DMS53 treated with DMSO at 0.1 percent for 48 hours (cell line): ENCODE data around the gene HS3ST2.
"Not testable (repeated sequence)": the region's sequence is repeated elsewhere in the genome, so short reads cannot be mapped to it uniquely, and the experiment has no call there.

ENCODE experiments used
- DNase-seq: peaks from one replicate; lab custom pipeline; 2025; ENCODE audit not compliant: unreplicated experiment; lab: John Stamatoyannopoulos, UW

The HS3ST2 gene

GRCh38 chr16:22813223-22813947 is 577 bp upstream of the HS3ST2 start:
- DNase-seq: peak; percentile 31

DNA sequence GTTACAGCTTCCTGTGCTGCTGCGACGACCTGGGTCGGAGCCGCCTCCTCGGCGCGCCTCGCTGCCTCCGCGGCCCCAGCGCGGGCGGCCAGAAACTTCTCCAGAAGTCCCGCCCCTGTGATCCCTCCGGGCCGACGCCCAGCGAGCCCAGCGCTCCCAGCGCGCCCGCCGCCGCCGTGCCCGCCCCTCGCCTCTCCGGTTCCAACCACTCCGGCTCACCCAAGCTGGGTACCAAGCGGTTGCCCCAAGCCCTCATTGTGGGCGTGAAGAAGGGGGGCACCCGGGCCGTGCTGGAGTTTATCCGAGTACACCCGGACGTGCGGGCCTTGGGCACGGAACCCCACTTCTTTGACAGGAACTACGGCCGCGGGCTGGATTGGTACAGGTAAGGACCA is 746 bp downstream of the HS3ST2 start:
- DNase-seq: peak; percentile 7

- no peak for DNase-seq
Observed at GRCh38 chr16:22815863-22816262, 1.9 kb downstream of the HS3ST2 start.

DNA sequence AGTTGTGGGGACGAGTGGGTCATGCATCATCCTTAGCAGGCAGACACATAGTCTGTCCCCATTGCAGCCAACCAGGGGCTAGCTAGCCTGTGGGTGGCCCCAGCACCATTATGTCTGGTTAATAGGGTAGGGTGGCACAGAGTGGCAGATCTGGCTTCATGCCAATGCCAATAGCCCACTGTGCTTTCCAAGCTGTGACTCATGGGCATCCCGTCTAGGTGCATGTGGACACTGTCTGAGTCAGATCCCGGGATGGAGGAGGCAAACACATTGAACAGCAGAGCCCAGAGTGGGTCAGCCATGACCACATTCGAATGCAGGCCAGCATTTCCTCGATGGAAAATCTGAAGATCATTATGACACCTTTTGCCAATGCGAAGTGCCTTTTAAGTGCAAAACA is 2.5 kb downstream of the HS3ST2 start:
- DNase-seq: peak; percentile 29

GRCh38 chr16:22818736-22819135 is 4.8 kb downstream of the HS3ST2 start:
- DNase-seq: not testable (repeated sequence)

DNA sequence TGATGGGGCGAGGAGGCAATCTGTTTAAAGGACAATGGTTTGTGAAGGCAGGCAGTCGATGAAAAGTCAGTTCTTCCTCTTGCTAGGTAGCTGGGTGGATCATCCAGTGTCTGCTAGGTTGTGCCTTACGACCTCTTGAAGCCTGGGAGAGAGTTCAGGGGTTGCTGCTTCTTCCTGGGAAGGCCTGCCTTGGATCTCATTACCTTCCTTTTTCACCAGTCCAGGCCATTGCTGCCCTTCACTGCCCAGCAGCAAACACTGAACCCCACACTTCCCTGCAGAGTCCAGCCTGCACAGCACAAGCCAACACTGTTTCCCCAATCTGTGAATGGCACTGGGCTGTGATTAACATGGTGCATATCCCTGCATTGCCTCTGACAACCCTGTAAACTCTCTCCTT is 24.7 kb downstream of the HS3ST2 start:
- no peak for DNase-seq

DNA sequence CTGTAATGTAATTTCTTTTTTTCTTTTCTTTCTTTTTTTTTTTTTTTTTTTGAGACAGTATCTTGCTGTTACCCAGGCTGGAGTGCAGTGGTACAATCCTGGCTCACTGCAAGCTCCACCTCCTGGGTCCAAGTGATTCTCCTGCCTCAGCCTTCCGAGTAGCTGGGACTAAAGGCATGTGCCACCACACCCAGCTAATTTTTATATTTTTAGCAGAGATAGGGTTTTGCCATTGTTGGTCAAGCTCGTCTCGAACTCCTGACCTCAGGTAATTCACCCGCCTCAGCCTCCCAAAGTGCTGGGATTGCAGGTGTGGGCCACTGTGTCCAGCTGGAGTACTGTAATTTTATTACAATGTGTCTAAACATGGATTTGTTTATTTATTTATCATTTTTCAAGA is 28.1 kb downstream of the HS3ST2 start:
- DNase-seq: not testable (repeated sequence)

DNA sequence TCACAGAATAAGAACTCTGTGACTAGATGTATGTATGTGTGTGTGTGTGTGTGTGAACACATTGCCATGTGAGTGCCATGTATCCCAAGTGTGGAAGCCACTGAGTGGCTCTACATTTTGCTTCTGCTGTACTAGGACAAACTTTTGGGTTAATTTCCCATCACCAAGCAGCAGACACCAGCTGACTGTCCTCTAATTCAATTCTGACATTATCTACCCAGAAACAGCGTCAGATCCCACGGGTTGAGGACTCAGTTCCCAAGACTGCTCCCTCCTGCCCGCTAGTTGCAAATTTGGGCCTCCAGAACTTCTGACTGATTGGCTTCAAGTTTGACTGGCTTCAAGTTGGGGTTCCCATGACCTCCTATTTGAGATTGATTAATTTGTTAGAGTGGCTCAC is 29.2 kb downstream of the HS3ST2 start:
- DNase-seq: no peak

DNA sequence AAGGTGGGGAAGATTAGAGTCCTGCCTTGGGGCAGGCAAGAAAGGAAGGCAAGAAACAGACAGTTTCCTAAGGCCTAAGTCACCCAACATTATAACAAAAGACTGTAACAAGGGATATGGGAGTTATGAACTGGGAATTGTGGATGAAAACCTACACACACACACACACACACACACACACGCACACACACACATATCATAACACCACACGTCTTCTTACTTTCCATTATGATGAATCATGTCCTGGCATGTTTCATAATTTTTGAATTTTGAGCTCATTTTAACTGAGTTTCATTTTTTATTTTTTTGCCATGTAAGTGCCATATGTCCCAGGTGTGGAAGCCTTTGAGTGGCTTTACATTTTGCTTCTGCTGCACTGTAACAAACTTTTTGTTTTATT is 29.9 kb downstream of the HS3ST2 start:
- no peak for DNase-seq

DNA sequence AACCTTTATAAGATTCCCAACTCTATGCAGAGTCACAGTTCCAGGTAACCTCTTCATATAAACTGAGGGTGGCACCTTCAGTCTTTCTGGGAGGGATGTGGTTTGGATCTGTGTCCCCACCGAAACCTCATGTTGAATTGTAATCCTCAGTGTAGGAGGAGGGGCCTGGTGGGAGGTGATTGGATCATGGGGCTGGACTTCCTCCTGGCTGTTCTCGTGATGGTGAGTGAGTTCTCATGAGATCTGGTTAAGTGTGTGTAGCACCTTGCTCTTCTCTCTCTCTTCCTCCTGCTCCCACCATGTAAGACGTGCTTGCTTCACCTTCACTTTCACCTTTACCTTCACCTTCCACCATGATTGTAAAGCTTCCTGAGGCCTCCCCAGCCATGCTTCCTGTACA is 30.5 kb downstream of the HS3ST2 start:
- DNase-seq: no peak

DNA sequence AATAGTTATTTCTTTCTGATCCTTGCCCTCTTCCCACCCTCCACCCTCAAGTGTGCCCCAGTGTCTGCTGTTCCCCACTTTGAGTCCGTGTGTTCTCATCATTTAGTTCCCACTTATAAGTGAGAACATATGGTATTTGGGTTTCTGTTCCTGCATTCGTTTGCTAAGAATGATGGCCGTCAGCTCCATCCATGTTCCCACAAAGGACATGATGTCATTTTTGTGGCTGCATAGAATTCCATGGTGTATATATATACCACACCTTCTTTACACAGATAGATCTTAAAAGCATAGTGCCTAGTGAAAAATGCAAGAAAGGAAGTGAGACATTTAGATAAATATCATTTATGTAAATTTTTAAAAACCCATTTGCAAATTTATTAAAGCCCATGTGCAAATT is 33.1 kb downstream of the HS3ST2 start:
- DNase-seq: no peak

- no peak for DNase-seq
Observed at GRCh38 chr16:22847690-22848089, 33.7 kb downstream of the HS3ST2 start.

- no peak for DNase-seq
Observed at GRCh38 chr16:22848451-22848850, 34.5 kb downstream of the HS3ST2 start.

DNA sequence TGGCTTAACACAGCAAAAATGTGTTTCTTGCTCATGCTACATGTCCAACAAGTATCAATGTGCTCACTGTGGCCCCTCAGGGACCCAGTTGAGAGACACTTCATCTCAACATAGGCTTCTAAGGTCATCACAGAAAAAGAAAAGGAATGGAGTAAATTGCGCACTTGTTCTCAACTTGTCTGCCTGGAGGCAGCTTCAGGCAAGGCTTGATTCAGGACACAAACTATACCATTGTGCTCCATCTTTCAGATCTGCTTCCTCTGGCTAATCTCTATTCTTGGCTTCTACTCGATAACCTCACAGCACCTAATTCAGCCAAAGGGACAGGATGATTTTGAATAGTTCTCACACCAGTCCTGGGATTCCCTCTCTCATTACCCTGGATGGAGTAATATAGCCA is 35.6 kb downstream of the HS3ST2 start:
- DNase-seq: no peak

- DNase-seq: no peak
Observed at GRCh38 chr16:22855231-22855630, 41.3 kb downstream of the HS3ST2 start.

DNA sequence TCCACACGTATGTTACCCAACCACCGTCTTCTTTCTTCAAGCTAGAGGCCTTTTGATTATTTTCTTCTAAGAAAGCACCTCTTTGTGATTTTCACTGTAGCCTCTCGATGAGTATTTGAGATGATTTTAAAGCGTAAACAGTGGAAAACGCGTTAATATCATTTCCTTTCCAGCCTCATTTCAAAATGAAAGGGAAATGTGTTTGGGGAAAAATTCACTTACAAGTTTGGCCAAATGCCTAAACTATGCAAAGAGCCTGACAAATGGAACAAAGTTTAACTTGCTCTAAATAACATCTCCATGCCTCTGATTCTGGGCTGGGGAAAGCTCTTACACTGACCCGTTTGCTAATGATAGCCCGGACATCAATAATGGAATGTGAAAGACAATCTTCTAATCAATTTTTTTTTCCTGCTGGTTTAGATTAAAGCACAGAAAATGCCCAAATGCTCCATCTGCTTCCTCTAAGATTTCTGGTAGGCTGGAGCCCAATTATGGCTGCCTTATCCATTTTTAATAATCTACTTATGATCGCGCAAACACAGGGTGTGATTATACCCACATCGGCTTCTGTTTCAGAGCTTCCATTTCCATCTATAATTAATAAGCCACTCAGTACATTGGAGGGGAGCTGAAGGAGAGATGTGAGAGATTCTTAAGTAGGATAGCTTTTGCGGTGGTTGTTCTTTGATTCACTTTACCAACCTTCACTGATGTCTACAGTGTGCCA is 43.5 kb downstream of the HS3ST2 start:
- DNase-seq: no peak

DNA sequence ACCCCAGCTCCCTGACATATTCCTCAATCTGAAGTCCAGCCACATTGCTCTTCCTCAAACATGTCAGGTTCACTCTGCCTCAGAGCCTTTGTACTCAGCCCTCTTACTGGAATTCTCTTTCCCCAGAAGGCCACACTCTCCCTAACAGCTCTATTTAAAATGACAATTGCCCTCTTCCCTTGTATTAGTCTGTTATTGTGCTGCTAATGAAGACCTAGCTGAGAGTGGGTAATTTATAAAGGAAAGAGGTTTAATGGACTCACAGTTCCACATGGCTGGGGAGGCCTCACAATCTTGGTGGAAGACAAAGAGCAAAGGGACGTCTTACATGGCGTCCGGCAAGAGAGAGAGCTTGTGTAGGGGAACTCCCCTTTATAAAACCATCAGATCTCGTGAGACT is 46.0 kb downstream of the HS3ST2 start:
- no peak for DNase-seq

DNA sequence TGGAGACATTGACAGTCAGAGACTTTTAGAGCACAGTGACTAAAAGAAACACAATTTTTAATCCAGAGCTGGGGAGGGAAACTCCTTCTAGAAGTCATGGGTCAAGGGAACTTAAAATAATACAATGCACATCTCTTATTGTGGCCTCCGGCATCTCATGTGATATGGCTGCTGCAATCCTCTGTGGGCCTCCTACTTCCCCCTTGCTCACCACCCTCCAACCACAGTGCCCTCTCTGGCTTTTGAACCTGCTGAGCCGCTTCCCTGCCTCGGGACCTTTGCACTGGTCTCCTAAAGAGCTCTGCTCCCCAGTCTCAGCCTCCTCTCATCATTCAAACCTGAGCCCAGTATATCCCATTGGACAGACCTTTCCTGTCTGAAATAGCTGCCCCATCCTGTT is 47.6 kb downstream of the HS3ST2 start:
- DNase-seq: no peak

DNA sequence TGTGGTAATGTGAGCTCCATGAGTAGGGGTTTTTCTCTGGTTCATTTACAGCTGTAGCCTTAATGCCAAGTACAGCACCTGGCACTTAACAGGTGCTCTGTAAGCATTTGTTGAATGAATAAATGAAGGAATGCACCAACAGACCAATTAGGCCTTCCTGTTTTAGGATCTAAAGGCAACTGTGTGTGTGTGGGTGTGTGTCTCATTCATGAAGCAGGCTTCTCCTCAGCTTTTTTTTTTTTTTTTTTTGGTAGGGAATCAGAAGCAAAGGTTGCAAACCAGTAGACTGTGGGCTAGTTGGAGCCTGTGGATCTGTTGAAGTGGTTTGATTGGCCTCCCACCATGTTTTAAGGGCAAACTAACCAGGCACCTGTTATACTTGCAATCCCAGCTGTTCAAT is 48.1 kb downstream of the HS3ST2 start:
- DNase-seq: no peak

DNA sequence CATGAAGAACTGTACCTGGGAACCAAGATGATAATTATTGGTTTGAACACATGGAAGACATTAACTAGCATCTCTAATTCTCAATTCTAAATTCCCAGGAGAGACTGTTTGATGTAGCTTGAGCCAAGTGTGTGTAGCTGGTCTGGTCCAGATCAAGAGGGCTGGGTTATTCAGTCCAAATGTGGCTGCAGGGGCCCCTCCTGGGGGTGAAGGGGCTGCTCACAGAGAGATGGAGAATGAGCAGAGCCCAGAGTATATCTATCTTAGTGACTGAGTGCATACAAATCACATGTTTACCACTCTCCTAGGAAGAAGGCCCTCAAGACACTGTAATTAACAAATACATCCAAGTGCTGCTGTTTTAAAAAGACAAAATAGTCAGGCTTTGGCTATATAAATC is 50.4 kb downstream of the HS3ST2 start:
- no peak for DNase-seq

DNA sequence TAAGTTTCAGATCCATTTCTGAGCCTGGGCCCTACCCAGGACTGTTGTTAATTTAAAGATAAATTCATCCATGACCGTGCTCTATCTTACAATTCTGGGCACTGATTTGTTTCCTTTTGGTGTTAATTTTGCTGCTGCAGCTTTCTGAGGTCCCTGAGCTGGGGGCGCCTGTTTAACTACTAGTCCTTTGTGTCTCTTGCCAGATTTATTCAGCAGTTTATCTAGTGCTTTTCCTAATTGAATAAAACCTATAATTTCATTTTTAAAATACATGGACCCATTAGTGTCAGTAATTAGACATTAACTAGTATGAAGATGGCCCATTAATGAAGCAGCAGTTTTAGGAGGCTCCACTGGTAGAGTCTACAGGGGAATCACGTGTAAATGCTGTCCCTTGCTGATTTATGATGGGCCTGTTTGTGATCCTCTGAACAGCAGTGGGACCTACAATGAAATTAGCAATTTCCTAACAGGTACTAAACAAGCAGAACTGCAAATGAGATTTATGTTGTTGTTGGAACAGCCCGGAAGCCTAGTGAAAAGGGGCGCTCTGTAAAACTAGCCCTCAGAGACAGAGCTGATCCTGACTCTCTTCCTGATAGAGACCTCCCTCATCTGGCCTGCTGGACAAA is 54.7 kb downstream of the HS3ST2 start:
- DNase-seq: no peak

DNA sequence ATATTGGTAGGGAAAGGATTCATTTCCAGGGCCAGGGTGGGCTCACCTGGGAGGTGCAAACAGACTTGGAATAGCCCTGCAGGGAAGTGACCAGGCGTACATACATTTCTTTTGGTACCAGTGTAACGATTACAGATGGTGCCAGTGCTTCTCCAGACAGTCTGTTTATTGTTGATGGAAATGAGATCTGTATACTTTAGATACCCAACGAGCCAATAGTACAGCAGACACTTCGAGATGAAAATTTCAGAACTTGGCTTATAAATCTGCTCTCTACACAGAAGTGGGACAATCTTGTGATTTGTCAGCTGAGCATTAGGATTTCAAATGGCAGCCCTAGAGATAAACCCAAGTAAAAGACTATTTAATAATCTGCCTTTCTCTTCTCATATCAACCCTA is 57.9 kb downstream of the HS3ST2 start:
- DNase-seq: no peak
